HG02763 (cell line): Measurements from ENCODE around the gene KCTD1.

ENCODE experiments used
- ATAC-seq: cut with Tn5 transposase; IDR thresholded peaks from one replicate; pipeline ENCODE4 v1.9.1; 2021; ENCODE audit warnings: mild to moderate bottlenecking, moderate library complexity; ENCODE audit not compliant: unreplicated experiment

Gene KCTD1

DNA sequence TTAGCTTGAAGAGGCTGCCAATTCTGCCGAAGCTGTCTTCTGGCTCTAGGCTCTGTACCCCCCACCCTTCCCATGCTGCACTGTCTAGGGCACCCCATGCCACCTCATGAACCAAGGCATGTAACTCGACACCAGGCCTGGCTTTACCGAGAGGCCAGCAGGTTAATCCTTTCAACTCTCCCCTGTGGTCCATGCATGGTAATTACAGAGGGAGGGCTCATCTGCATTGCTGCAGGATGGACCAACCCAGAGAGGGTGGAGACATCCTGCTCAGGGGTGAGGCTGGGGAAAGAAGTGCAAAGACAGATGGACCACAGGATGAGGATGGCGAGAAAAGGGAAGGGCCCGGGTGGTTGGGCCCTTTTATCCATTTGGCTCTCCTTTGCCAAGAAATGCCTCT, 65.8 kb downstream of the KCTD1 start:
- ATAC-seq, result no peak

DNA sequence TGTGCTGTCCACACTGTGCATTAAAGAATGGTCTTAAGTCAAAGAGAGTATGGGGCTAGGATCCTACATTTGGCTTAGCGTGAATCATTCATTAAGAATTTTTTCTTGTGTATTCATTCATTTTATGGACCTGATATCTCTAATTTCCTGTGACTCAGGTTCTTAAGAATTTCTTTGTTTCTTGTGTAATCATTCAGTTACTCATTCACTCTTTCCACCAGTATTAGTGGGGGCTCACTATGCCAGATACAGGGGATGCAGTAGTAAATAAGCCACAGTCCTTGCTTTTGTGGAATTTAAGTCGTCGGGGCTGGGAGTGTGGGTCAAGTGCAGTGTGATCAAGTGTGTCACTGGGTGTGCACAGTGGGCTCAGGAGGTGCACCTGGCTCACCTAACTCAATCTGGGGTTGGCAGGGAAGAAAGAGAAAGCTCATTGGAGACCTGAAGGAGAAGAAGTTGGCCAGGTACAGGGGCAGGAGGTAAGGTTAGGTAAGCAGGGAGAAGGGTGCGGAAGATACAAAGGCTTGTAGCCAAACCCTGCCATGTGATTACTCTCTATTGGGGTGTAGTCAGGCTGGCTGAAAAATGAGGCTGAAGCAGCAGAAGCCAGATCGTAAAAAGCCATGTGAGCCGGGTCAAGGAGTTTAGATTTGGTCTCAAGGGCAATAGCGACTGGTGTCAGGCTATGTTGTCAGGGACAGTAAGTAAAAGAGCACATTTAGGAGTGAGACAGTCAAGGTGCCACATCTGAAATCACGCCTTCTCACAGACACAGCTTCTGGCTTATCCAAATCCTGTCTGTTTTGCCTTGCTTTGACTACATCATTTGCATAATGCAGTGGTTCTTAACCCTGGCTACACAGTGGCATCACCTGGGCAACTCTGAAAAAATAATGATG, 67.2 kb downstream of the KCTD1 start:
- no peak for ATAC-seq

DNA sequence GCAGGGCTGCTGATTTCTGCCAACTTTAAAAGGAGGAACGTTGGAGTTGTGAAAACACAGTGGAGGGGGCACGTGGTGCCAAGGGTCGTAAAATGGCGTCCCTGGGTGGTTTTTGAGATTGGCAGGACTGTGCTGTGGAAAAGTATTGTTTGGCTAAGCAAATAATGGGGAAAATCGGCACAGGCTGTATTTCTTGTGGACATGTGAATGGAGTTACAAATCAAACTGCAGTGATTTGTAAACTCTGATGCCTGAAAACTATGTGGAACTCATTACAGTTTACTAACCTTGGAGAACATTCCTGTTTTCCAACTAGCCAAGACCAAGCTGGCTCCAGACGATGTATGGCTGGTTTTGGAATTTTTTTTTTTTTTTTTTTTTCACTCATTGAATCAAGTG, 68.7 kb downstream of the KCTD1 start:
- ATAC-seq, result no peak

DNA sequence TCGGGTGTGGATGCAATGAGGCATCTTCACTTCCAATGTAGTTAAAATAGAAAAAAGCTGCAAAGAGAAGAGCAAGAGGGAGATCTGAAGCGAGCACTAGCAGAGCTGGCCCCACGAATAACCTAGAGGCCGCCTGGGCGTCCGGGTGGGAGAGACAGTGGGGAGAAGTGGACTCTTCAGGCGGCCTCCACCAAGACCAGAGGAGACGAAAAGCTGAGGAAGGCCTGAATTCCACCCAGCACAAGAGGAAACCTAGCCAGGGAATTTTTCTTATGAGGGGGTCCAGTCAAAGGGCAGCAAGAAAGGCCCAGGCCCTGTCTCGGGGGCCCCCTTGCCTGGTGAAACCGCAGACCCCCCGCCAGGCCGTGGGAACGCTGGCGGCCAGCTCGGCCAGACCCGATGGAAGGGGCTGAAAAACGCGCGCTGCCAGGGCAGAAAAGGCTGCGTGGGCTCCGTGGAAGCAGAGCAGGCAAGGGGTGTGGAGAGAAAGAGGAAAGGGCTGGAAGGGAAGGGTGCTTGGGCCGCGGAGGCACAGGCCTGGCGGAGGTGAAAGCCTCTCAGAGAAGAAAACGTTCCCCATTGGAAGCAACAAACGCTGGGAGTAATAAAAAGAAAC, 69.2 kb downstream of the KCTD1 start:
- no peak for ATAC-seq

DNA sequence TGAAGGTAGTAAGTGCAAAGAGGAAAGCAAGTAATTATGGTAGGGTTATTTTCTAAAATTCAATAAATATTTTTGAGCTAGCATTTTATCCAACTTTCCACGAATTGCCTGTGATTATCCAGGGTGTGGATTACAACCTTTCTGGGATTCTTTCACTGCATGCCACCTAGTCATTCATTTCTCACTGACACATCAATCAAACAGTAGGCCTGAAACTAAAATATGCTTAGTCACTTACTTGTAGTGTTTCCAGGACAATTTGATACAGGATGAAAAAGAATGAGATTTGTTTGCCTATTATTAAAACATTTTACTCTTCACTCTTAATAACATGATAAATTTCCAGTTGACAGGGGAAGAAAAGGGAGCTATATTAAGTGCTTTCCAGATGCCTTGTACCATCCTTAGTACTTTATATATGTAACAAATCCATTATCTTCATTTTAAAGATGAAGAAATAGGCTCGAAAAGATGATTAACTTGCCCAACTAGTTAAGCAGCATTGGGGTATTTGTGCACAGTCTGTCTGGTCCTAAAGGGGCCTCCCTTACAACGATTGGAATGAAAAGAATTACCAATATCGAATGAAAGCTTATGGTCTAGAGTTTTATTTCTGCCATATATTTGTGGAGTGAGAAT, 70.4 kb downstream of the KCTD1 start:
- no peak for ATAC-seq

DNA sequence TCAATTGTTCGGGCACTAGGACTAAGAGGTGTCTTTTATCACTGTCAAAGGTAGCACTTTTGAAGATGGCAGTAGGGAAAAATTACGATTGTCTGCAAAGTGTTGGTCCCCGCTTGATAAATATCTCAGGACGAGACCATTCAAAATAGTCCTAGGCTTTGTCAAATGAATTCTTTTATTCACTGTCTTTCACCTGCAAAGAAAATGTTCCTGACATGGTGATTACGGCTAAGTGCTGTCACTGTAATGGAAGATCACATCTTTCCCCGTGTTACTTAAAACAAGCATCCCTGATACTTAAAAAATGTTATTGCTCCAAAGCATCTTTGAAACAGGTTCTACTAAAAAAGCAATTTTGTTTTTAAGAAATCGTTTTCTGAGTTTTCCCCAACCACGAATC, 71.7 kb downstream of the KCTD1 start:
- ATAC-seq, result no peak

DNA sequence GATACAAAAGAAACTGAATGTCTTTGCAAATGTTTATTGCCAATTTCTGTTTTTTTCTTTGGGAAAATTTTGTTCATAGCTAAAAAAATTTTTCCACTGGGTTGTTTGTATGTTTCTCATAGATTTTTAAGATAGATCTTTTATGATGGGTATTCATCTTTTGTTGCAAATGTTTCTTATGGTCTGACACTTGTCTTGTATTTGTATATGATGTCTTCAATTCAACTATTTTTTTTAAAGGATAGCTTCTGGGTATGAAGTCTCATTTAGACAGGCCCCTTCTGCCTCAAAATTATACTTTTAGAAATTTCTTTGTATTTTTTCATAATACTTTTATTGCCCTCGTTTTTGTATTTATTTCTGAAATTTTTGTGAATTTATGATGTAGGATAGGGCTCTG, 73.8 kb downstream of the KCTD1 start:
- ATAC-seq, result no peak

DNA sequence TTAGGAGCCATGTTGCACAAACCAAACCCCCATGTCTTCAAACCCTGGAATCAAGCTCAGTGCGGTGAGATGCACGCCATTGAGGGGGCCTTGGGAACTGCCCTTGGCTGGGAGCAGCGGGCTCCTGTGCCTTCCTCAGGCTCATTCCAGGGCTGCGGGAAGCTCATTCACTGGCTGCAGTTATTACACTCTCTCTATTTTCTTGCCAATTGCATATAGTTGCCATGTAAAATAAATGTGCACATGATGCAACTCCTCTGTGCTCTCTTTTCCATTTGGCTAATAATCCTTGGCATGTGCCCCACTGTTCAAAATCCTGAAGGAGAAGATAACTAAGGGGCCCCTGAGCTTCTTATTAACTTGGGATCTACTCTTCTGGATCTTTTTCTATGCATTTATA, 74.7 kb downstream of the KCTD1 start:
- no peak for ATAC-seq

DNA sequence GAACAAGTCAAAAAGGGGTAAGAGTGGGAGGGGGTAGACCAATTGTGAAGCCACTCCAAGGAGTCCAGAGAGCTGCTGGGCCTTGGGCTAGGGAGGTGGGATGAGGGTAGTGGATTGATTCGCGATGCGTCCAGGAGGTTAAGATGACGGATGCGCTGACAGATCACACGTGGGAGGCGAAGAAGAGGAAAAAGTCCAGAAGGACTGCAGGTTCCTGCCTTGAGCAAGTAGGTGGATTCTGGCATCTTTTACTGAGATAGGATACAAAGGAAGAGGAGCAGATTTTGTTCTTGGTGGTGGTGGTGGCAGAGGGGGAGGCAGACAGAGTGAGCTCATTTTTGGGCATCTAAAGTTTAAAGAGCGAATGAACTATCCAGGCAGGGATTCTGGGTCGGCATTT, 76.5 kb downstream of the KCTD1 start:
- ATAC-seq, result no peak

DNA sequence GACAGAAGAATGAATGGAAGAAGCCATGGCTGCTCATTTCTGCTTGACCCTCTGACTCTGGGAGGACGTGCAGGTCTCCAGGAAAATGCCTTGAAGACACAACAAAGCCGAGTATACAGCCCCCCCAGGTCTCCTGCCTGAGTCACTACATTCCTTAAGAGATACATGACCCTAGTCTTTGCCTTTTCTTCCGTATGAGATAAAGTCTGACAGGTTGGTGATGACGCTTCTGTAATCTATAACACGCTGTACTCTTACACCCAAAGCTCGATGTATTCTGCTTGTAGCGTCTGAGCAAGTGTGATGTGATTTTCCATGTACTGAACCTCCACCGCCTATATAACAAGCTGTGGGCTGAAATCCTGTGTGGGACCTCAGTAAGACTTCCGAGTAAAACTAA, 77.3 kb downstream of the KCTD1 start:
- no peak for ATAC-seq

DNA sequence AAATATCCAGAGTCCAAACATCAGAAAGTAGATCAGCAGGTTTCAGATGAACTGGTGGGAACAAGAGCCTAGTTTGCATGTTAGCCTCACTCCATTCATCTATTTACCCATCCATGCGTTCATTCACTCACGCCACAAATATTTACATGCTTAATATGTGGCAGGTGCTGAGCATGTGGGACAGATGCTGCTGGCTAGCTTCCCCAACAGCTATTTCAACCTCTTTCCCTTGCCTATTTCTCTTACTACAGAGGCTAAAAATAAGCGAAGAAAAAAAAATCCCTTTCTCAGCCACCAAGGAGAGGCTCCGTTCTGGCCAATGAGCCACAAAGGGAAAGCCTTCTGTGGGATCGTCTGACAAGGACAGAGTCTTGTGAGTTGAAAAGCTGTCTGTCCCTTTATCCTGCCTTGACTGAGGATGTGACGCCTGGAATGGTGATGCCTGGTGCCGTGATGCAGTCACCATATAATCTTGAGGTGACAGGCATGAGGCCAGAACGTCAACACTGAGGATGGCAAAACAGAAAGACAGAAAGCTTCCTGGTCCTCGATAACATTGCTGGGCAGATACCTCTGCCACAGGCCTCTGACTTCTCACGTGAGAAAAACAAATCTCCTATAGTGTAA, 78.2 kb downstream of the KCTD1 start:
- ATAC-seq, result peak; percentile 83

DNA sequence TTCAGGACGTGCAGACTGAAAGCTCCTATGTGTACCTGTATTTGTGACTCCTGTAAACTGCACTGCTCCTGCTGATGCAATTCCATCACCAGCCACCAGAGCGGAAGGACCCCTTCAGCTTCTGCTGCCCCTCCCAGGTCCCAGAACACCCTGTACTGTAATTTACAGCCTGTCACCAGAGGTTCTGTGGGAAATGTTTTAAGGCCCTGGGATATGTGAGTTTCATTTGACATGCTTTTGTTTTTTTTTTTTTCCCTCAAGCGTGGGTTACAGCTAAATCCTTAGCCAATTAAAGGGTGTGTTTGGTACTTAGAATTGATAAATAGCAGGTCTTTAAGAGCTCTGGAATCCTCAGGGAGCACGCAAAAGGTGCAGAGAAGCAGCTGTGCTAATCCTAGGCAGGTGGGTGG, 79.4 kb downstream of the KCTD1 start:
- ATAC-seq, result peak; percentile 43

DNA sequence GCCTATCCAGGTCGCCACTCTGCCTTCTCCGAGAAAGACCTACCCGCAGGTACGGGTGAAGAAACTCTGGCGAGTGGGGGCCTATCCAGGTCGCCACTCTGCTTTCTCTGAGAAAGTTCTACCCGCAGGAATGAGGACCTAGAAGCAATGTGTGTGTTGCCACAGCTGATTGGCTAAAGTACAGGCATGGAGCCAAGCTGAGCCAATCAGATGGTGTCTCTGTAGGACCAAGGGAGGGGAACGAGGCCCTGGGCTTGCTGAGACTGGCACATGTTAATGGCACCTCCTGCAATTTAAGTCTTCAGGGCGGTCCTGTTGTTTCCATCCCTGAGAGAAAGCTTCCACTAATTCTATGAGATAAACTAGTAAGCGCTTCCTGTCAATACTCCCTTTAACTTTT, 82.3 kb downstream of the KCTD1 start:
- ATAC-seq, result no peak

DNA sequence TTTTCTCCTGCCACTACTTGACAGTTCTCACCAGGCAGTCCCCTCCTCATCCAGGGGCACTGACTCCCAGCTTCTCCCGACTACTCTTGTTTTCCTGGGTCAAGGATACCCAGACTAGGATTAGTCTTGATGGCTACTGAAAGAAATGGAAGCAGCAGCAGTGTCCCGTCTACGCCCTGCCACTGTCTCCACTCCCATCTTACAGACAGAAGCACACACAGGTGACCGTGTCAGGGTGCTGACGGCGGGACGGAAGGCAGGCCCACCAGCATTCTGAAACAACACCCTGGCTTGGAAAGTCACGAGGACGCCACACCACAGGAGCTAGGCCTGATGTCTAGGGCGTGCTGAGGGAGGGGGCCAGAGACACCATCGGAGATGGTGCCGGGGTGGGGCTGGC, 82.9 kb downstream of the KCTD1 start:
- ATAC-seq, result no peak

DNA sequence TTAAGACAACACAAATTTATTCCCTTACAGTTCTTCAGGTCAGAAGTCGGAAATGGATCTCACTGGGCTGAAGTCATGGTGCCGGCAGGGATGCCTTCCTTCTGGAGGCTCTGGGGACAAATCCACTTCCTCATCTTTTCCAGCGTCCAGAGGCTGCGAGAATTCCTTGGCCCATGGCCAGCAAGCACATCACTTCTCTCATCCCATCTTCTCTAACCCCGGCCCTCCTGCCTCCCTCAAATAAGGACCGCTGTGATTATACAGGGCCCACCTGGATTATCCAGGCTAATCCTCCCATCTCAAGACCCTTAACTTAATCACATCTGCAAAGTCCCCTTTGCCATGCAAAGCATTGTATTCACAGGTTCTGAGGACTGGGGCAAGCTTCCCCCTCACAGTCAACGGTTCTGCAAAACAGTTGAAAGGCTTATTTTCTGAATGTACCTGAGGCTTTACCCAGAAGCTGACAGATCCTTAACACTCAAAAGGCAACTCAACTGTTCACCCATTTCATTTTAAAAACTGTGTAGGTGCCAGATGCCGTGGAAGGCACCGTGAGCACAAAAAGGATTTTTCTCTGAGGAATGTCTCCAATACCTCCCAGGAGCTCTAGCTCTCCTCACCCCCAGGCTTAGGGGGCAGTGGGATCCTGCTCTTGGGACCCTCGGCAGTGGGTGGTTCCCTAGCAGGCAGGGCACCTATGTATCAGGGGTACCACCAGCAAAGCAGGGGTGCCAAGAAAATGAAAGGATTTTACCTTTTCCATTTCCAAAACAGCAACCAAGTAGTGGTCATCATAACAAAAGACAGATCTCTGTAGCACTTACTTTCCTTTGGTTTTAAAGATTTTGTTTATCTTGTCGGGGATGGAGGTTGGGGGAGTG, 84.0 kb downstream of the KCTD1 start:
- no peak for ATAC-seq

DNA sequence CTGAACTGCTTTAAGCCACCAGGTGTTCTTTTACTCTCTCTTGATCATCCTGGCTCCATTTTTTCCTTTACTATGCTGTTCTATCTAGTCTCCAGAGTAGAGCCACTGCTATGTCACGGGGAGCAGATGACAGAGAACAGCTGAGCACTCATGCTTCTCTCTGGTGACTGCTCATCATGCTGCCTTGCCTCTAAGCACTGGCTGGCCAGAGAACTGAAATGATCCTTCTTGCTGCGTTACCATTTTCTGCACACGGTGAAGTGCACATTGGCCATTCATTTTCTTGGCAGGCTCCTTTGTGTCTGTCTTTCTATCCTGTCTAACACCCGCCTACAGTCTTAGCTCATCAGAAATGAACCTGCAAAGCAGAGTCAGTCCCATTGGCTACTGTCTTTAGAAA, 86.0 kb downstream of the KCTD1 start:
- no peak for ATAC-seq

DNA sequence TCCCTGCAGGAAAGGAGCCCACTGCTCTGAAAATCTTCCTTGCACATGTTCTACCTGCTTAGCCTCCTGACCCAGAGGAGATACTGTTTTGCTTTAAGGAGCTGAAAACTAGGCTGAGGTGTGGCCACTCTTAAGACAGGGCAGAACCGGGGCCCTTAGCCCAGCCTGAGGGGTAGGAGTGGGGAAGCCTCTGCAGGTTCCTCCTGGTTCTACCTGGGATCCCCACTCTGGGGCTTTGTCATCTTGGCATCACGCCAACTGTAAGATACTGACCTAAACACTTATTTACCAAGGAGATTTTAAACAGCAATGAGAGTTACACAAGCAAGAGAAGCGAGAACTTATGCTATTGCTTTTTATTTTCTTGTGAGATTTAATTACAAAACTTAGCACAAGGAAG, 86.9 kb downstream of the KCTD1 start:
- ATAC-seq, result no peak

DNA sequence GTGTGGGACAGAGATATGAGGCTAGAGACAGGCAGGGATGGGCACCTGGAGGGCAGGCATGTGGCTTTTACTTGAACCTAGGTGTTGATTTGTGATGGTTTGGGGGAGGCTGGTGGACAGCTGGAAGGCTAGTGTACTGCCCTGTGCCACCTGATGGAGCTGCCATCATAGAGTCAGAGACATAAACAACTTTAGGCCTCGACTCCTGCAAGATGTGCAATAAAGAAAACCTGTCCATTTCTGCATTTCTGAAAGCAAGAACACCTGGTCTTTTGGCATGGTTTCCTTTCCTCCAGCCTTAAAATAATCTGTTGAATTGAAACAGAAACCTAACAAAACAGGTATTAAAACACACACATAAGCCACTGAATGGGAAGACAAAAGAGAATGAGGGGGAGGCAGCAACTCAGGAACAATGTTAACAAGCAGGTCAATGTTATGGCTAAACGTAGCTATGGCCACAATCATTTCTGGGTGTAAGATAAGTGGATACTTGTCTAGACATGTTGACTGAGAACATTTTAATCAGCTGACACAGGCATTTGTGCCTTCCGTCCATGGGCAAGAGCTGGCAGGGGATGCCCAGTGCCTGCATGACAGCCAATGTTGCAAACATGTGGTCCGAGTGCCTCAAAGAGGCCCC, 87.8 kb downstream of the KCTD1 start:
- ATAC-seq, result peak; percentile 79

DNA sequence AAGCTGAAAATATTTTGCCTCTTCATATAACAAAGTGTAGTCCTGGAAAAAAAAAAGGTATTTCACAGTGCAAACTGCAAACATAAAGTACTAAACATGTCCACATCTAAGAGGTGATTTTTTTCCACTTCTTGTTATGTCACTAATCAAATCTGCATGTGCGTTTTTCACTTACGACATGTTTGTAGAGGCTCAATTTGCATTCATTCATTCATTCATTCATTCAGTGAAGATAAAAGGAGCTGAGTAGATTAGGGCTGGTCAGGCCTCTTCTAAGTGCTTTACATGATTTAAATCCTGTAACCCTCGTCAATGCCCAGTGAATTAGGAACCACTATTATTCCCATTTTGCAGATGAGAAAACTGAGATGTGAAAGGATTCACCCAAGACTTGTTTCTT, 88.5 kb downstream of the KCTD1 start:
- ATAC-seq, result no peak

DNA sequence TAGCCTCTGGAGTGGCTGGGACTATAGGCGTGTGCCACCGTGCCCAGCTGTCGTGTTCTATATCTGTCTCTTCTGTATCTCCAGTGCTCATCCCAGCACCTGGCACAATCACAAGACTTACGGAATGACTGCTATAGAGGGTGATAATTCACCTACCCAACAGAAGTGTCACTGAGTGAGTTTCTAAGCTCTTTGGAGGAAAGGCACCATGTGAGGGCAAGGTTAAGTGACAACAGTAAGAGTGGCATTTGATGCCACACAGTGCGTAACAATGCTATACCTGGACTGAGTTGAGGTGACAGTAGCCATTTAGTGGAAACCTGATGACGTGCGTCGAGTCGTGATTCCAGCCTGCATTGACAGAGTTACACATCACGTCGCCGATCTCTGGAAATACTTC, 89.0 kb downstream of the KCTD1 start:
- ATAC-seq, result no peak
